Stimulated activated CD8-positive, alpha-beta memory T cell treated with anti-CD3 and anti-CD28 coated beads, Interleukin-15, amount 100 ng/mL, for 48 hours (primary cell): Measurements from ENCODE around the gene OSBP2.

Experiments
- DNase-seq, 2 donors: peaks; one replicate each; pipeline ENCODE4 v3.0.0-alpha.2; 2020; ENCODE audit warnings: low read depth in 2 of 2

Gene OSBP2

GRCh38 chr22:30809086-30809485 lies 114.4 kb downstream of the OSBP2 start:
- DNase-seq = no peak

GRCh38 chr22:30810105-30810504 lies 115.4 kb downstream of the OSBP2 start:
- DNase-seq = no peak

- DNase-seq = no peak
Measured at GRCh38 chr22:30813936-30814335, 119.3 kb downstream of the OSBP2 start.

- no peak for DNase-seq
Measured at GRCh38 chr22:30816413-30816812, 121.7 kb downstream of the OSBP2 start.

- DNase-seq = no peak
Measured at GRCh38 chr22:30821381-30821780, 126.7 kb downstream of the OSBP2 start.

- DNase-seq = no peak
Measured at GRCh38 chr22:30821863-30822215, 127.2 kb downstream of the OSBP2 start.

GRCh38 chr22:30822216-30823014 lies 127.7 kb downstream of the OSBP2 start:
- no peak for DNase-seq

GRCh38 chr22:30823015-30823370 lies 128.3 kb downstream of the OSBP2 start:
- no peak for DNase-seq

GRCh38 chr22:30824096-30824495 lies 129.4 kb downstream of the OSBP2 start:
- DNase-seq = no peak

- DNase-seq = no peak
Measured at GRCh38 chr22:30824711-30825110, 130.0 kb downstream of the OSBP2 start.

- DNase-seq = no peak
Measured at GRCh38 chr22:30825711-30826505, 131.2 kb downstream of the OSBP2 start.

GRCh38 chr22:30826670-30827355 lies 132.1 kb downstream of the OSBP2 start:
- DNase-seq = peak; percentile 18 to 41

- no peak for DNase-seq
Measured at GRCh38 chr22:30827646-30828045, 133.0 kb downstream of the OSBP2 start.

GRCh38 chr22:30828187-30829155 lies 133.8 kb downstream of the OSBP2 start:
- no peak for DNase-seq

- DNase-seq = no peak
Measured at GRCh38 chr22:30829901-30830550, 135.4 kb downstream of the OSBP2 start.

- DNase-seq = no peak
Measured at GRCh38 chr22:30830907-30831306, 136.2 kb downstream of the OSBP2 start.

- DNase-seq = no peak
Measured at GRCh38 chr22:30832407-30832987, 137.8 kb downstream of the OSBP2 start.

- no peak for DNase-seq
Measured at GRCh38 chr22:30833322-30833721, 138.6 kb downstream of the OSBP2 start.

- DNase-seq = no peak
Measured at GRCh38 chr22:30837531-30837930, 142.9 kb downstream of the OSBP2 start.

GRCh38 chr22:30838111-30838510 lies 143.4 kb downstream of the OSBP2 start:
- DNase-seq = no peak

GRCh38 chr22:30841273-30841672 lies 146.6 kb downstream of the OSBP2 start:
- no peak for DNase-seq
